Activated CD8-positive, alpha-beta T cell treated with anti-CD3 and anti-CD28 coated beads, Interleukin-2, amount 10 ng/mL, durations not matched to agents 7 days and 5 days (primary cell): Measurements from ENCODE around the gene ACER3. TPM values are rescaled to one million over a fixed set of nuclear protein-coding genes. Genes with fewer than 3 reads are reported as not detected.
"Not testable (repeated sequence)": the region's sequence is repeated elsewhere in the genome, so short reads cannot be mapped to it uniquely, and the experiment has no call there.

Experiments
- ATAC-seq: fragments of 150-1000 bp; cut with Tn5 transposase; one replicate; pipeline ENCODE4 v1.10.0; 2021; ENCODE audit warnings: moderate library complexity
- CTCF ChIA-PET: fragments of 350-600 bp; sonication (Branson Sonifier 250); formaldehyde crosslinking; loops from one replicate; lab custom pipeline; 2021; ENCODE audit warnings: antibody characterized with exemption; lab: Charles Lee
- POLR2A ChIA-PET: fragments of 350-600 bp; sonication (Branson Sonifier 250); formaldehyde crosslinking; loops from one replicate; lab custom pipeline; 2021; ENCODE audit warnings: antibody characterized with exemption; lab: Charles Lee
- DNase-seq: peaks from one replicate; pipeline ENCODE4 v3.0.0-alpha.2; 2020
- H3K27ac Mint-ChIP-seq: one replicate; pipeline ENCODE4 v1.8.0; 2021; ENCODE audit warnings: mild to moderate bottlenecking, mixed read lengths
- H3K27me3 Mint-ChIP-seq: one replicate; pipeline ENCODE4 v1.8.0; 2021; ENCODE audit warnings: low read depth, mixed read lengths
- H3K36me3 Mint-ChIP-seq: one replicate; pipeline ENCODE4 v1.8.0; 2021; ENCODE audit warnings: low read depth, mixed read lengths
- H3K4me1 Mint-ChIP-seq: one replicate; pipeline ENCODE4 v1.8.0; 2021; ENCODE audit warnings: low read depth, mixed read lengths
- H3K4me3 Mint-ChIP-seq: one replicate; pipeline ENCODE4 v1.8.0; 2021; ENCODE audit warnings: mild to moderate bottlenecking, mixed read lengths
- H3K9me3 Mint-ChIP-seq: one replicate; pipeline ENCODE4 v1.8.0; 2022; ENCODE audit warnings: mixed read lengths; ENCODE audit not compliant: insufficient read depth
- total RNA-seq, 2 experiments: library from RNA; stranded (reverse); gene quantifications; one replicate each; pipeline ENCODE4 v1.2.3, GENCODE V29; 2021

ACER3 gene
- total RNA-seq, 2 experiments from 2014 or later = 9.4 to 13.8 TPM

GRCh38 chr11:76939219-76939631 is 78.5 kb downstream of the ACER3 start:
- no peak overlapping the region for H3K27ac Mint-ChIP-seq
- ChIA-PET POLR2A (no interaction called here), CTCF (no interaction called here)
- peaks cover 10% of the 10 kb centered on the region for H3K9me3 Mint-ChIP-seq
- H3K27me3 Mint-ChIP-seq = peaks cover 6% of the 10 kb centered on the region
- H3K4me3 Mint-ChIP-seq = no peak overlapping the region
- H3K4me1 Mint-ChIP-seq = no peaks in the 10 kb centered on the region
- DNase-seq (no peak), ATAC-seq (no peak)
- peaks cover 10% of the 10 kb centered on the region for H3K36me3 Mint-ChIP-seq

DNA sequence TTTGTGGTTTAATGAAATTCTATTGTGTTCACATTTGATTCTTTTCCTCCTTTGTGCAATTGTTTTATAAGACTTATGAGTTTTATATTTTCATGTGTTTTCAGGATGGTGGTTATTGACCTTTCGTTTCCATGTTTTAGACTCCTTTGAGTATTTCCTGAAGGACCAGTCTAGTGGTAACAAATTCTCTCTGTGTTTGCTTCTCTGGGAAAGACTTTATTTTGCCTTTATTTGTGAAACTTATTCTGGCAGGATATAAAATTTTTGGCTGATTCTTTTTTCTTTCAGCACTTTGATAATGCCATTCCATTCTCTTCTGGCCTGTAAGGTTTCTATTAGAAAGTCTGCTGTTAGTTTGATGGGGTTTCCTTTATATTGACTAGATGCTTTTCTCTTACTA is 83.5 kb downstream of the ACER3 start:
- ATAC-seq (no peak), DNase-seq (no peak)
- Mint-ChIP-seq H3K4me1 (peaks cover 10% of the 10 kb centered on the region), H3K9me3 (peaks cover 12% of the 10 kb centered on the region), H3K27me3 (peaks cover 6% of the 10 kb centered on the region), H3K36me3 (peaks cover 11% of the 10 kb centered on the region), H3K4me3 (no peak overlapping the region), H3K27ac (no peak overlapping the region)
- ChIA-PET CTCF (no interaction called here), POLR2A (no interaction called here)

- H3K27me3 Mint-ChIP-seq = peaks cover 6% of the 10 kb centered on the region
- ChIA-PET CTCF (interaction anchor here (3.7 kb wide), 1 partner anchor 27 kb away, joined by 23 read pairs; no protein-coding TSS in a partner anchor), POLR2A (no interaction called here)
- H3K4me3 Mint-ChIP-seq = no peak overlapping the region
- no peak for ATAC-seq
- DNase-seq = no peak
- peaks cover 12% of the 10 kb centered on the region for H3K9me3 Mint-ChIP-seq
- H3K36me3 Mint-ChIP-seq = peaks cover 11% of the 10 kb centered on the region
- H3K27ac Mint-ChIP-seq = no peak overlapping the region
- peaks cover 10% of the 10 kb centered on the region for H3K4me1 Mint-ChIP-seq
Measured at GRCh38 chr11:76946223-76946622, 85.5 kb downstream of the ACER3 start.

DNA sequence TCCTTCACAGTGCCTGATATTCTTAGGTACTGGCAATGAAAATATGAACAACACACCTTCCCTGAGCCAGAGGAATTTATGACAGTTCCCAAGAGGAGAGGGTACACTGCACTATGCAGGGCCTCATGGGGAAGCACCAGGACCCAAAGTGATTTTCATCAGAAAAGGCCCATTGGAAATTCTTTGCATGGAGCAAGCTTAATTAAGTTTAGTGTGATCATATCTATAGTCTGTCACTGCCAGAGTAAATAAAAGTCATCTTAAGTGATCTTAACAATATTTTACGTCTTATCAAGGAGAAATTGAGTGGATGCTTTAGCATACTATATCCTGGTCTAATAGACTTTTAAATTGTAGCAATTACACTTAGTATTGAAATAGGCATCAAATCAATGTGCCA is 86.5 kb downstream of the ACER3 start:
- ATAC-seq (no peak), DNase-seq (no peak)
- peaks cover 5% of the 10 kb centered on the region for H3K27me3 Mint-ChIP-seq
- H3K27ac Mint-ChIP-seq = no peak overlapping the region
- H3K4me3 Mint-ChIP-seq = no peak overlapping the region
- ChIA-PET CTCF (interaction anchor here (0.8 to 3.7 kb wide), 2 partner anchors 28 to 138 kb away, joined by 3 to 23 read pairs; no protein-coding TSS in a partner anchor), POLR2A (no interaction called here)
- peaks cover 12% of the 10 kb centered on the region for H3K9me3 Mint-ChIP-seq
- peaks cover 11% of the 10 kb centered on the region for H3K36me3 Mint-ChIP-seq
- H3K4me1 Mint-ChIP-seq = peaks cover 10% of the 10 kb centered on the region

DNA sequence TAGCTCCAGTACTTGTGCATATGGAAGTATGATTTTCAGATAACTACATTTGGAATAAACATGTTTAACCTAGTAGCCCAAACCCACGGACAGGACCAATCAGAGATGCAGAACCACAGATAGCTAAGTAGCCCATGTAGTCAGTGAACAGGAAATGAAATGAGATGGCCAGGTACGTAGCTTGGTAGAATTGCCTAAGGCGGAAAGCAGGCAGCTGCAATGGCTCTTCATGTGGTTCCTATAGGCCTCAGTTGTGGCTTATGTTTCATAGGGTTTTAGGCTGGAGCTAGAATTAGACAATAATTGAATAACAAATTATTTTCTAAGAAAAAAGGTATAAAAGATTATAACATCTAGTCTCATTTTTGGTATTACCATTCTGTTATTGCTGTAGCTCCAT is 87.1 kb downstream of the ACER3 start:
- no peak overlapping the region for H3K4me3 Mint-ChIP-seq
- peaks cover 10% of the 10 kb centered on the region for H3K4me1 Mint-ChIP-seq
- H3K36me3 Mint-ChIP-seq = peaks cover 11% of the 10 kb centered on the region
- ATAC-seq (no peak), DNase-seq (no peak)
- peaks cover 3% of the 10 kb centered on the region for H3K27me3 Mint-ChIP-seq
- ChIA-PET CTCF (interaction anchor here (1.5 to 3.7 kb wide), 2 partner anchors 28 to 144 kb away, joined by 4 to 23 read pairs; no protein-coding TSS in a partner anchor), POLR2A (no interaction called here)
- H3K27ac Mint-ChIP-seq = no peak overlapping the region
- peaks cover 12% of the 10 kb centered on the region for H3K9me3 Mint-ChIP-seq

GRCh38 chr11:76955459-76956114 is 94.9 kb downstream of the ACER3 start:
- ATAC-seq = no peak
- DNase-seq = no peak
- H3K27me3 Mint-ChIP-seq = no peaks in the 10 kb centered on the region
- H3K27ac Mint-ChIP-seq = no peak overlapping the region
- CTCF ChIA-PET = no interaction called here
- no peaks in the 10 kb centered on the region for H3K4me1 Mint-ChIP-seq
- POLR2A ChIA-PET = no interaction called here
- no peaks in the 10 kb centered on the region for H3K36me3 Mint-ChIP-seq
- no peaks in the 10 kb centered on the region for H3K9me3 Mint-ChIP-seq
- H3K4me3 Mint-ChIP-seq = no peak overlapping the region

DNA sequence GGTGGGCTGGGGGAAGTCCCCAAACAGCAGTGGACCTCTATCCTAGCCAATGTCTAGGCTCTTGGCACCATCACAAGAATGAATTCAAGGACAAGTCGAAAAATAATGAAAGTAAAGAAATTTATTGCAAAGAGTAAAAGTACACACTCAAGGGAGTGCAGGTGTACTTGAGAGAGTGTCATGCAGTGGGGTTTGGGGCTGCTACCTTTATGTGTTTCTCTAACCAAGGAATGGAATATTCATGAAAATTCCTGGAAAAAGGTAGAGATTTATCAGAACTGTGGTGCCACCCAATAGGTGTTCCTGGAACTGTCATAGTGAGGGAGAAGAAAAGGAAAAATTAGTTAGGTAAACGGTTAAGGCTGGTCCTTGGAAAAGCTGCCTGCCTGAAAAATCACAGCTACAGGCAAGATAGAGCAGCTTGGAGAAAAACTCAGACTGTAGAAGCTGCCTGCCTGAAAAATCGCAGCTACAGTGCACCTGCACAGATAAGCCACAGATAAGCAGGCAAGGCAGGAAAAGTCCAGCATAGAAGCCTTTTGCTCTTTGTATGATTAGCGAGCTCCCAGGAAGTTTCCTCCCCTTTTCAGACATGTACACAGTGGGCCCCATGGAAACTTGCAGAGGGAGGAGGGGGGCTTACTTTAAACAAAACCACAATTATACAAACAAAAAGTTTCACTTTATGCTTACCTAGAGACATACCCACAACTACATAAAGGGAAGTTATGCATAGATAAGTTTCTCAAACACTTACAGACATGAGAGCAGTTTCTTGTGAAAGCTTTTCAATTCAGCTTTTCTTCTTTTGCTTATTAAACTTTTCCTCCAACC is 102.1 kb downstream of the ACER3 start:
- DNase-seq = no peak
- CTCF ChIA-PET = interaction anchor here (1.0 to 1.2 kb wide), 2 partner anchors 43 to 241 kb away, joined by 3 to 6 read pairs; no protein-coding TSS in a partner anchor
- Mint-ChIP-seq H3K4me1 (peaks cover 17% of the 10 kb centered on the region), H3K27ac (no peak overlapping the region), H3K27me3 (no peaks in the 10 kb centered on the region), H3K9me3 (no peaks in the 10 kb centered on the region), H3K4me3 (no peak overlapping the region), H3K36me3 (peaks cover 15% of the 10 kb centered on the region)
- POLR2A ChIA-PET = interaction anchor here (0.7 kb wide), 1 partner anchor 24 kb away, joined by 3 read pairs; no protein-coding TSS in a partner anchor
- ATAC-seq = peak; percentile 68

DNA sequence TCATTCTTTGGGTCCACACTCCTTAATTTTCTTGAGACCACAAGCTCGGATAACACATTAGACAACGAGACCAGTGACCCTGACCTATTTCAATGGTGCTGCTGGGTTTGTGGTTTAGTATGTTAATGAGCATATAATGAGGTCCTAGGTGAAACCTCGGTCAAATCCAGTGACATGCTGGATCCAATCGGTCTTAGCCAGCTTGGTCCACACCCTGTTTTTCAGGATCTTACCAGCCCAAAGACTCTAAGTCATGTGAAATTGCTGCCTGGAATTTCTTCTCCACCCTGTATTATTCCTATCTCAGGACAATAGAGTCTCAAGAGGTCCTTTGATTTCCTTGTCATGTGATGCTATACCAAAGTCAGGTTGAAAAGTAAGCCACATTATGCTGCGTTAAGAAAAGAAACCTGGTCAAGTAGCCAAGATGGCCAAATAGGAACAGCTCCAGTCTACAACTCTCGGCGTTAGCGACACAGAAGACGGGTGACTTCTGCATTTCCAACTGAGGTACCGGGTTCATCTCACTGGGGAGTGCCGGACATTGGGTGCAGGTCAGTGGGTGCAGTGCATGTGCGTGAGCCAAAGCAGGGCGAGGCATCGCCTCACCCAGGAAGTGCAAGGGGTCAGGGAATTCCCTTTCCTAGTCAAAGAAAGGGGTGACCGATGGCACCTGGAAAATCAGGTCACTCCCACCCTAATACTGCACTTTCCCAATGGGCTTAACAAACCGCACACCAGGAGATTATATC is 102.9 kb downstream of the ACER3 start:
- H3K27ac Mint-ChIP-seq, DNase-seq, H3K27me3 Mint-ChIP-seq, ATAC-seq, H3K9me3 Mint-ChIP-seq, H3K4me3 Mint-ChIP-seq, POLR2A ChIA-PET: not testable (repeated sequence)
- CTCF ChIA-PET = interaction anchor here (1.0 to 1.2 kb wide), 2 partner anchors 44 to 242 kb away, joined by 3 to 6 read pairs; no protein-coding TSS in a partner anchor
- peaks cover 17% of the 10 kb centered on the region for H3K4me1 Mint-ChIP-seq
- H3K36me3 Mint-ChIP-seq = peaks cover 15% of the 10 kb centered on the region

DNA sequence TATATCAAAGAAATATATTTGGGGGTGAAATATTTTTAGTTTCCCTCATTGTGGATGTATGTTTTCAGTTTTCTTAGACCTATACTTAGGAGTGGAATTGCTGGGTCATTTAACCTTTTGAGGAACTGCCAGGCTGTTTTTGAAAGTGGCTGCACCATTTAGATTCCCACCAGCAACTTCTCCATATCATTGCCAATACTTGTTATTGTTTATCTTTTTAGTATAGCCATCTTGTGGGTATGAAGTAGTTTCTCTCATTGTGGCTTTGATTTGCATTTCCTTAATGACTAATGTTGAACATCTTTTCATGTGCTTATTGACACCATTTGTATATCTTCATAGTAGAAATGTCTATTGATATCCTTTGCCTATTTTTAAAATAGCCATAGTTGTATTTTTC is 111.3 kb downstream of the ACER3 start:
- ChIA-PET CTCF (no interaction called here), POLR2A (no interaction called here)
- H3K27ac Mint-ChIP-seq = no peak overlapping the region
- H3K4me3 Mint-ChIP-seq = no peak overlapping the region
- no peak for ATAC-seq
- peaks cover 6% of the 10 kb centered on the region for H3K9me3 Mint-ChIP-seq
- DNase-seq = no peak
- peaks cover 2% of the 10 kb centered on the region for H3K36me3 Mint-ChIP-seq
- no peaks in the 10 kb centered on the region for H3K4me1 Mint-ChIP-seq
- no peaks in the 10 kb centered on the region for H3K27me3 Mint-ChIP-seq

DNA sequence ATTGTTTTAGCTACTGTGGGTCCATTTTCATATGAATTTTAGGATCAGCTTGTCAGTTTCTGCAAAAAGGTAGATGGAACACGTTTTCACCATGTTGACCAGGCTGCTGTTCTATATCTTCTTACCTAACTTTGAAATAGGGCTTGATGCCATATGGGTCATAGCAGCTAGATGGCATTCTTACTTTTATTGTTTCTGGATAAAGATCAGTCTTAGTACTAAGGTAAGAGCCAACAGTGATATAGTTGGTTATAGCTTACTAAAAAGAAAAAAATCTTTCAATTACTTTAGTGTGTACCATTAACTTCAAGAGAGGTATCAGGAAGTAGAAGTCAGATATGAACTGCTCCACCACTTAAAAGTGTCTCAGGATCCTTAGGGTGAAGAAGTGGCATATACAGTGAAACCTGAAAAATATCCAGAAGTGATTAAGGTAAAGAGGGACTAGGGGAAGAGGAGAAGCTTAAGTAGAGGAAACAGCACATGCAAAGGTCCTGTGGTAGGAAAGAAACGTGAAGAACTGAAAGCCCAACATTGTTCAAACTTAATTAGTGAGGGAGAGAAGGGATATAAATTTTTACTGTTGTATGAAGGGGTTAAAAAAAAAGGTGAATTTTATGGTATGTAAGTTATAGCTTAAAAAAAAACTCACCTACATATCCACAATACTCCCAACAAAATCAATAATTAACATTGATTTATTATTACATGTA is 113.6 kb downstream of the ACER3 start:
- H3K27ac Mint-ChIP-seq = no peak overlapping the region
- H3K36me3 Mint-ChIP-seq = peaks cover 9% of the 10 kb centered on the region
- H3K4me3 Mint-ChIP-seq = no peak overlapping the region
- CTCF ChIA-PET = interaction anchor here (3.3 kb wide), 1 partner anchor 55 kb away, joined by 16 read pairs; no protein-coding TSS in a partner anchor
- H3K4me1 Mint-ChIP-seq = no peaks in the 10 kb centered on the region
- DNase-seq (no peak), ATAC-seq (no peak)
- POLR2A ChIA-PET = no interaction called here
- no peaks in the 10 kb centered on the region for H3K27me3 Mint-ChIP-seq
- H3K9me3 Mint-ChIP-seq = peaks cover 11% of the 10 kb centered on the region

GRCh38 chr11:76975513-76975912 is 114.8 kb downstream of the ACER3 start:
- Mint-ChIP-seq H3K4me1 (no peaks in the 10 kb centered on the region), H3K27me3 (no peaks in the 10 kb centered on the region), H3K4me3 (no peak overlapping the region), H3K27ac (no peak overlapping the region), H3K36me3 (peaks cover 9% of the 10 kb centered on the region), H3K9me3 (peaks cover 11% of the 10 kb centered on the region)
- ATAC-seq (no peak), DNase-seq (no peak)
- POLR2A ChIA-PET = no interaction called here
- CTCF ChIA-PET = interaction anchor here (3.3 kb wide), 1 partner anchor 56 kb away, joined by 16 read pairs; no protein-coding TSS in a partner anchor
